ENCODE measurements around the gene GPRIN3. TPM values are rescaled to one million over a fixed set of nuclear protein-coding genes. Genes with fewer than 3 reads are reported as not detected.

Gene GPRIN3
- total RNA-seq, 1 donor from 2014 or later, result 0.40 TPM

- DNase-seq (ENCODE audit: low spot score), result no peak
- ATAC-seq, result no peak
Observed at GRCh38 chr4:89294573-89295269, 12.9 kb downstream of the GPRIN3 start.

- DNase-seq (ENCODE audit: low spot score) (peak; percentile 62), ATAC-seq (peak; percentile 96)
Observed at GRCh38 chr4:89293299-89293698, 14.3 kb downstream of the GPRIN3 start.

DNA sequence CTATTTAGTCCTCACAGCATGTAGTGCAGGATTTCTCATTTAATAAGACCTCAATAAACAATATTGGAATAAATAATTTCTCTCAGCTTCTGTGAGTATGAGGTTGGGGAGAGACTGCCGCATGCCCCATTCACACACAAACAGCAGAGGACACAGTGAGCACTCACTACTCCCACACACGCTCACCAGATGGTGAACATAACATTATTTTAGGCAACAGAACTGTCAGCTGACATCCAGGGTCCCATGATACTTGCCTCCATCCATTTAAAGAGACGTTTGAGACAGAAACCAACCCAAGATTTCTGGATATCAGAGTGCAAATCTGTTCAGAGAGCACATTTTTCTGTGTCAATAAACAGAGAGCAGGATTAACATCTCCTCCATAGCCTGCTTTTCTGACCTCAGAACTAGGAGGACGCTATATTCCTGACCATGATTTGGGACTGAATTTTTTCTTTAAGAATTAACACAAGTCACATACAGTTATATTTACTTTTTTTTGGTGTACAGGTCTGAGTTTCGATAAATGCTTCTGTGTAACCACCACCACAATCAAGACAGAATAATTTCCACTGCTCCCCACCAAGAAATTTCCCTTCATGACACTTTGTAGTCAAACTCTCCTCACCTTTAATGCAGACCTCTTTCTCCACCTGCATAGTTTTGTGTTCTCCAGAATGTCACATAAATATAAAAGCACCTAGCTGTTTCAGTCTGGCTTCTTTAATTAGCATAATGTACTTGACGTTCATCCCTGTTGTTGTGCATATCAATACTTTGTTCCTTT lies 16.7 kb downstream of the GPRIN3 start:
- DNase-seq (ENCODE audit: low spot score) (no peak), ATAC-seq (no peak)

DNA sequence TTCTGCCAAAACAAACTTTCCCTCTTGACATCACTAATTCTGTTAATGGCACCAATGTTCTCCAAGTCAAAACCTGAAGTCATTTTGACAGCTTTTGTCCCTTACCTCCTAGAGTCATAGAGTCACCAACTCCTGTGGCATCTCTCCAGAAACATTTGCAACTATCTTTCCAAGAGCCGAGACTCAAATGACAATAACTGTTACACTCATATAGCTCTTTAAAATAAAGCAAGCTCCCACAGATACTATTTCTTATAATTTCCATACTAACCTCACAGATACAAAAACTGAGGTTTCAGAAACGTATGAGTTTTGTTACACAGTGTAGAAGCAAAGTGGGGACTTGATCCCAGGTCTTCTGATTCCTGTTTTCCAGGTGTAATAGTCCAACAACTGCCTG lies 18.3 kb downstream of the GPRIN3 start:
- DNase-seq (ENCODE audit: low spot score) (no peak), ATAC-seq (no peak)

GRCh38 chr4:89288430-89288829 lies 19.2 kb downstream of the GPRIN3 start:
- no peak for ATAC-seq

DNA sequence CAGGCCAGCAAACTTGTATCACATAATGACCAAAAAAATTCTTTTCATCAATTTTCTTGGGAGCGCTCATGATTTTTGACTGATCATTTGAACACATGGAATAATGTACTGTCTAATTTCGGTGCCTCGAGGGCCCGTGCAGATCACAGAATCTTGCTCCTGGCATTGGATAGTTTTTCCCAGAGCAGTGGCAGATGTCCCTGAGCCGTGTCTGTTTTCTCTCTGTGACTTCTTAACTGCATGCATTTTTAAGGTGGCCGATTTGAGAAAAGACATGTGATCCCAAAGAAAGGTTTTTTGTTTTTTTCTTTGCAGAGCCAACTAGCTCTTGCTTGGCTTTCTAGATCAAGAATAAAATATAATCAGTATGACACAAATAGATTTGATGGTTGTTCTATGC lies 19.7 kb downstream of the GPRIN3 start:
- DNase-seq (ENCODE audit: low spot score), result no peak
- no peak for ATAC-seq

More at GRCh38 chr4:89288430-89288829, 19.2 kb downstream of the GPRIN3 start:
- no peak for DNase-seq (ENCODE audit: low spot score)

GRCh38 chr4:89285745-89286144 lies 21.9 kb downstream of the GPRIN3 start:
- DNase-seq (ENCODE audit: low spot score), result no peak
- no peak for ATAC-seq

DNA sequence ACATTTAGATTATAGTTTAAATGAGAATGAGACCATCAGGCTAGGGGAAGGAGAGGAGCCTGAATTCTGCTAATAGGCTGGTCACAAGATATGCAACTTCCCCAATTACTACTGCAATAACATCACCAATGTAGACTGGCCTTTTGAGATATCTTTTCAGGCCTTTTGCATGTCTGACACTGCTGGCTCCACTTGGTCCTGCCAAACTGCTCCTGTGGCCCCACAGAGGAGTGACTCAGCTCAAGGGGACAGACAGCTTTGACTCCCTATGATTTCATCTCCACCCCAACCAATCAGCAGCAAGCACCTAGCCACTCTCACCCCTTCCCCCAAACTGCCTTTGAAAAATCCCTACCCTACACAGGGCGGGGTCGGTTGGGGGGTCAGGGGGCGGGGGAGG lies 22.8 kb downstream of the GPRIN3 start:
- DNase-seq (ENCODE audit: low spot score), result no peak
- peak; percentile 19 for ATAC-seq

- no peak for ATAC-seq
- no peak for DNase-seq (ENCODE audit: low spot score)
Observed at GRCh38 chr4:89284020-89284424, 23.6 kb downstream of the GPRIN3 start.

DNA sequence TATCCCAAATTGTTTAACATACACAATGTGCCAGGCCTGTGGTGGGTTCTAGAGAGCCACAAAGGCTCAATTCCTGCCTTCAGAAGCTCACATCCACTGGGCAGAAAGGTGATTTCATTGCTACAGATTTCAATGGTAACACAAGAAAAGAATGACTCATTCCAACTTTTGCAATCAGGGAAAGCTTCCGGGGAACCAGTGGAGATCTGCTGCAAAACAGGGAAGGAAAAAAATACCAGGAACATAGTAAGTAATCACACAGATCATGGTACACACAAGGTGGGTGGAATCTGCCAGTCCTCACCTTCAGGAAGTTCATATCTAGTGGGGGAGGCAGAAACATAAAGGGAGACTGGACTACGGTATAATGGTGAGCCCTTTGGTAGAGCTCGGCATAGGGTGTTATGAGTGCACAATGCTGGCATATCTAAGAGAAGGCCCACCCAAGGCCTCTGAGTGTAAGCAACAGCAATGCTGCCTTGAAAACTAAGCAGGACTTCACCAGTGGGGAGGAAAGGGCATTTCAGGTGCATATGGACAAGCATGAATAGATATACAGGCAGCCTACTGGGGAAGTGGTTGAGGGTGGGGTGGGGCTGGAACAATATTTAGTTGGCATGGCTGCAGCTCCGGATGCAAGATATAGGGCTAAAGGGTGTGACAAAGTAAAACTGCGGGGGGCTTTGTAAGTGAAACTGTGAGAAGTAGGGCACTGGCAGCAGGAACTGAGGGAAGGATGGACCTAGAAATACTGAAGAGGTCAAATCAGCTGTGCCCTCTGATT lies 24.2 kb downstream of the GPRIN3 start:
- ATAC-seq (no peak), DNase-seq (ENCODE audit: low spot score) (no peak)

GRCh38 chr4:89279385-89279784 lies 28.2 kb downstream of the GPRIN3 start:
- ATAC-seq, result no peak
- DNase-seq (ENCODE audit: low spot score), result no peak

DNA sequence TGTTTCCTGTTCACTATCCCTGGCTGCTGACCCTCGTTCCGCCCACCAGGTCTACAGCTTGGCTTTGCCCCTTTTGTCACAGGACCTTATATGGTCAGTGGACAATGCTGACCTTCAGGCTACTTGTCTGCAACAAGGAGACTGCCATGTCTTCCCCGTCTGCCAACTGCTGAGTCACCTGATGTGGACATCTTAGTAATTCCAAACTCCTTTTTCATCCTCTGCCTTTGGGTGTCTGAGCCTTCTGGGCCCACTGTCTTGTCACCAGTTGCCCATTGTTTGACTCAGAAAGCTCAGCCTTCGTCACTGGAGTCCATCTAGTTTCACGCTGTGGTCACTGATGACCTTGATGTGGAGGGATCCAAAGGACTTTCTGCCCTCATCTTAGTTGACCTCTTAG lies 30.2 kb downstream of the GPRIN3 start:
- ATAC-seq, result no peak
- no peak for DNase-seq (ENCODE audit: low spot score)

DNA sequence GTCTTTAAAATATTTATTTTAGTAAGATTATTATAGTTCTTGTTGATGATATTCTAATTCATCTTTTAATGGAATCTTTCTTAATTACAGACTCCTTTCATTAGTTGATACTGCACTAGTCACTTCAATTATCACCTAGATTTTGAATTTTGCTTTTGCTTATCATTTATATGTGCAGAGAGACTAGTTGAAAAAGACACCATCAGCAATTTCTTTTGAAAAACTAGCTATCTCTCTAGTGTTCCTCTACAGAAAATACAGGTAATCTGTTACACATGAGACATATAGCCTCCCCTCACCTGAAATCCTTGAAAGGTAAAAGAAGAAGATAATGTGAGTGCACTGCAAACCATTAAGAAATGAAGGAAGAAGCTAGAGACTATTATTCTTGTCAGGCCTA lies 31.3 kb downstream of the GPRIN3 start:
- DNase-seq (ENCODE audit: low spot score) (no peak), ATAC-seq (no peak)

DNA sequence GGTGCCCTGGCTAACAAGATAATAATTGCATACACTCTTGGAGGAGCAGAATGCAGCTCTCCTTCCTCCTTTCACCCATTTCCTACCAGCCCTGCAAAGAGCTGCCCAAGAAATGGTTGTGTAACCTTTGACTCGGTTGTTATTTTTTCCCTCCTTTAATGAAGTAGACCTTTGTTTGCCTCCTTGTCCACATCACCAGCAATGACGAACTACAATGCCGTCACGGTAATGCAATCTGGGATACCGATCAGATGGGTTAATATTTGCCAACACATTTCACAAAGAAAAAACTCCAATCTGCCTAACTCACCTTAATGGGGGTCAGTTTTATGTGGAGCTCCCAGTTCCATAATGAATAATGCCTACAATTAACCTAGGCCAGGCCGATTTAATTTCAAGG lies 32.0 kb downstream of the GPRIN3 start:
- no peak for ATAC-seq
- DNase-seq (ENCODE audit: low spot score), result no peak

DNA sequence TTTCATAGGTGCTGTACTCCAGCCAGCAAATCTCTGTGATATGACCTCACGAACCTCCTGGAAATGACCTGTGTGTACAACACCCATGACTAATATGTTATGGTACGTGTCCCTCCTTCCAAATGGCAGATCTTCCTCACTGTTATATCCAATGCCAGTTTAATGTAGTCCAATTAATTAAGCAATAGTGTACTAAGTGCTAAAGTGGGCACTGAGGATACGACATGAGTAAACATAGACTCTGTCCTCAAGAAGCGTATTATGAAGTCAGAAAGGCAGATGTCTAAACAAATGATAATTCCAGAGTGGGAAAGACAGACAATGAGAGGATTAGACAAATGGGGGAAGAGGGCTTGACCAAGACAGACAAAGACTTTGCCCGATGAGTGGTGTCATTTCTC lies 33.9 kb downstream of the GPRIN3 start:
- ATAC-seq (peak; percentile 19), DNase-seq (ENCODE audit: low spot score) (no peak)

GRCh38 chr4:89270792-89271191 lies 36.8 kb downstream of the GPRIN3 start:
- ATAC-seq (no peak), DNase-seq (ENCODE audit: low spot score) (no peak)

- DNase-seq (ENCODE audit: low spot score) (no peak), ATAC-seq (no peak)
Observed at GRCh38 chr4:89269121-89269666, 38.4 kb downstream of the GPRIN3 start.

DNA sequence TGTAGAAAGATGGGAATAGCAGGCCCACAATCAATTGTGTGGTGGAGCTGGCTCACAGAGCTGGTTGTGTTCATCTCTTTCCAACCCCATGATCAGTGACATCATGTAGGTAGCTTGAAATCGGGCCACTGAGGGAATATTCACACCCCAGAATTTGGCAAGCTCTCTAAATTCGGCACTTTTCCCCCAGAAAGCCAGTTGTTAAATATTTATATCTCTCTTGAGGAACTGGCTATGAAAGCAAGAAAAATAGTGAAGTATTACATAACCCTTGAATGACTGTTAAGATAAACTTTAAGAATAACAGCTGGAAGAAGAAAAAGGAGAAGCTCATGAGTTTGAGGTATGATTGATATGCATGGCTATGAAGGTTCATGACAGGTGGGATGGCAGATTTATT lies 38.9 kb downstream of the GPRIN3 start:
- no peak for DNase-seq (ENCODE audit: low spot score)

DNA sequence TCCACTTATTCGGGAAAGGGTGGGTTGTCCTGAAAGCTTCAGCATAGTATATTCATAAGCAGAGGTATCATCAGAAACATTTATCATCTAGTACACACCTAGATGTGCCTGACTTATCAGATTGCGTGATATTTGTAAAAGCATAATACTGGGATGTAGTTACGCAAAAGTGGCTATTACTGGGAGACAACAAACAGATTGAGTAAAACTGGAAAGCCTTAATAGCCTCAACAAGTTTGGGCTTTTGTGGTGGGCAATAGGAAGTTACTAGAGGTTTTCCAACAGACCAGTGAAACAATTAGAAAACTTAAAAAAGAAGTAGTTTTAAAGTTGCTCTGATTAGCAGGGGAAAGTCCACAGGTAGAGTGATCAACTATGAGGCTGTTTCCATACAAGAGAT lies 39.8 kb downstream of the GPRIN3 start:
- no peak for ATAC-seq
- DNase-seq (ENCODE audit: low spot score), result no peak

More for the DNA sequence above, 38.9 kb downstream of the GPRIN3 start:
- ATAC-seq, result no peak

- DNase-seq (ENCODE audit: low spot score) (no peak), ATAC-seq (no peak)
Observed at GRCh38 chr4:89267392-89267791, 40.2 kb downstream of the GPRIN3 start.

DNA sequence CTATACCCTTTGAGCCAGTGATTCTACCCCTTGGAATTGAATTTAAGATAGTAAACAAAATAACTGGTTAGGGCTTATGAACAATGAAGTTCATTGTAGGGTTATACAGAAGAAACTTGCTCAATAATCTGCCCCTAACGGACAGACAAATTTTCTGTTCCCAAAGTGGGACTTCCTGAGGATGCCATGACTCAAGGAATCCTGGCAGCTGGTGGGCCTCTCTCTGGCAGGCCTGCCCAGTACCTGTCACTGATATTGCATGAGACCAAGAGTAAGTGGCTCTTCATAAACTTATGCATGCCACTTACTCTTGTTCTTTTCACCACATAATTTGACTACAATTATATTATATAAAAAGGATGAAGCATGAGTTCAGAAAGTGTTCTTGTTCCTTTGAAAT lies 41.5 kb downstream of the GPRIN3 start:
- ATAC-seq (no peak), DNase-seq (ENCODE audit: low spot score) (no peak)
